Omental fat pad (tissue), 4 donors: ENCODE data around the gene MFAP3L. TPM values are rescaled to one million over a fixed set of nuclear protein-coding genes. Genes with fewer than 3 reads are reported as not detected.

Source experiments
- ATAC-seq: fragments of 150-250 bp; one replicate; pipeline ENCODE4 v1.9.1; 2016; ENCODE audit warnings: mild to moderate bottlenecking, moderate library complexity; ENCODE audit not compliant: low FRiP score
- DNase-seq: peaks from one replicate; pipeline ENCODE4 v3.0.0-alpha.2; 2019; ENCODE audit warnings: low spot score
- CTCF ChIP-seq, 3 donors: fragments of 450-650 bp; IDR thresholded peaks; one replicate each; pipeline ENCODE4 v1.5.1; 2016 to 2017; ENCODE audit warnings: antibody characterized with exemption in 3 of 3, mild to moderate bottlenecking in 3 of 3, moderate library complexity in 2 of 3
- total RNA-seq, 4 donors: library from RNA; depleted of rRNA; stranded (reverse); fragments of >200 nt; gene quantifications; one replicate each; pipeline ENCODE4 v1.1.0, GENCODE V29; 2016

The MFAP3L gene
- total RNA-seq, 4 donors from 2014 or later = 4.0 to 14.2 (median 9.4) TPM

- DNase-seq = no peak
- no peak for TF ChIP-seq CTCF (IDR thresholded peaks at IDR 0.05)
These were observed 12.0 kb upstream of the MFAP3L start for GRCh38 chr4:170038232-170038631.

DNA sequence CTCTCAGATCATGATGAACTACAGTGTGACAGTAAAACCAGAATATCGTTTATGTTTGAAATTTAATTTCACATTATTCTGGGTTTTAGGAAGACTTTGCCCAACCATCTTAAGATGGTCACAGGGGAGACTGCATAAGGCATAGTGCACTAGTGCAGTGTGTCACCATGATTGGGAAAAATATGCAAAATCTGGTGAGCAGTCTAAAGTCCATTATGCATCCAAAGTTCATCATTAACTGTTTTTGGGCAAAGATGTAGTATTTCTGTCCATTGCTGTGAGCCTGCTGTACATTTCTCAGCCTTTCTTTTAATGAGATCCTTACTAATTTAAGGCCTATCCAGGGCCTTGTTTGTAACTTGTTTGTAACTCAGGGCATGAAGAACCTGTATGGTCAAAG, 11.3 kb upstream of the MFAP3L start:
- ATAC-seq (no peak), DNase-seq (no peak)
- TF ChIP-seq CTCF (IDR thresholded peaks at IDR 0.05) = no peak

More at GRCh38 chr4:170038232-170038631, 12.0 kb upstream of the MFAP3L start:
- no peak for ATAC-seq

- TF ChIP-seq CTCF (IDR thresholded peaks at IDR 0.05) = no peak
- DNase-seq (no peak), ATAC-seq (no peak)
These were observed 9.7 kb upstream of the MFAP3L start for GRCh38 chr4:170035845-170036244.

DNA sequence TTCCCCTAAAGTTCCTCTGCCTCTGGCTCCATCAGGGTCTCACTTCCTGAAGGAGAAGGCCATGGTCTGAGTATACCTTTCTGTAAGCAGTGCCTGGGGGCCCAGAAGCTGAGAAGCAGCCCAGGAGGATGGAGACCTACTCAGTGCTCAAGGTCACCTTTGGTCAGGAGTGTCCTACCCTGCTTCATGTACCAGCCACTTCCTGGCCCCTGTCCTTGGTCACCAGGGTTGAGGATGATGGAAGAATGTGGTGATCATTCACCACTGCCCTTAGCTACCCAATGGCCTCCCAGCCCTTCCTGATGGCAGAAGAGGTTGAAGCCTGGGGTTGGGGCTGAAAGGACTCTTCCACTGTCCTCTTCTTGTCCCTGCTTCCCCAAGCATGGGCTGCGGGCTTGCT, 9.0 kb upstream of the MFAP3L start:
- TF ChIP-seq CTCF (IDR thresholded peaks at IDR 0.05) = no peak
- no peak for DNase-seq
- ATAC-seq = no peak

- ATAC-seq (no peak), DNase-seq (no peak)
- TF ChIP-seq CTCF (IDR thresholded peaks at IDR 0.05) = no peak
These were observed 7.8 kb upstream of the MFAP3L start for GRCh38 chr4:170033999-170034398.

DNA sequence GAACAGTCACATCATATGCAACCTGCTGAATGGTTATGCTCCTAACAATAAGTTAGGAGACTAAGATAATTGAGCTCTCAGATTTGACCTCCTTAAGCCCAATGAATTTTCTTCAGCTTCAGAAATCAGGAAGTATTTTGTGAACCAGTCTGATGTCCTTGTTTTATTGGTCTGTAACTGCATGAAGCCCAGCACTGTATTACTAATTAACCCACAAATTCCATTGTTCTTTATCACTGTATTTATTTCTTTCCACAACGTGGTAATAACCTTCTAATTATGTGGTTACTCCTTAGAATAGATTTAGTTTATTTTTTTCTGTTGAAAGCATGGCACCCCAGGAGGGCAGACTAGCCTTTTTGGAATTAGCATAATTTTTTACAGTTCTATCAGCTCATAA, 3.9 kb upstream of the MFAP3L start:
- no peak for TF ChIP-seq CTCF (IDR thresholded peaks at IDR 0.05)
- no peak for DNase-seq
- no peak for ATAC-seq

GRCh38 chr4:170027181-170027829, 1.1 kb upstream of the MFAP3L start:
- peak; percentile 86 for DNase-seq

More at GRCh38 chr4:170027181-170027829, 1.1 kb upstream of the MFAP3L start:
- no peak for TF ChIP-seq CTCF (IDR thresholded peaks at IDR 0.05)
- peak; percentile 90 for ATAC-seq
